ENCODE results near the gene SPNS1.
"Not testable (repeated sequence)": the region's sequence is repeated elsewhere in the genome, so short reads cannot be mapped to it uniquely, and the experiment has no call there.

SPNS1 gene

DNA sequence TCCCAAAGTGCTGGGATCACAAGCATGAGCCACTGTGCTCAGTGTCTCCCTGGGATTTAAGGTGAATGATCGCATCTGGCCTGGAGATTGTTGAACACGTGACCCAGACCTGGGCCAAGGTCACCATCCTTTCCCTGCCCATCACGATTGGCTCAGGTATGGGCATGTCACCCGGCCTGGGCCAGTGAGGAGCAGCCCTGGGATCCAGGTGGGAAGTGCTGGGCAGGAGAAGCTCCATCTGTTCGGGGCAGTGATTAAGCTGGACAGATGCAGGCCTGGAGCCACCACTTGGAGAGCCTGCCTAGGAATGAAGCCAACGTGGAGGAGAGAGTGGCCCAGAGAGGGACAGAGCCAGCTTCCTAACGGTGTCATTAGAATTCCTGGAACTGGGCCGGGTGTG lies 17.1 kb downstream of the SPNS1 start:
- DNase-seq, result no peak

DNA sequence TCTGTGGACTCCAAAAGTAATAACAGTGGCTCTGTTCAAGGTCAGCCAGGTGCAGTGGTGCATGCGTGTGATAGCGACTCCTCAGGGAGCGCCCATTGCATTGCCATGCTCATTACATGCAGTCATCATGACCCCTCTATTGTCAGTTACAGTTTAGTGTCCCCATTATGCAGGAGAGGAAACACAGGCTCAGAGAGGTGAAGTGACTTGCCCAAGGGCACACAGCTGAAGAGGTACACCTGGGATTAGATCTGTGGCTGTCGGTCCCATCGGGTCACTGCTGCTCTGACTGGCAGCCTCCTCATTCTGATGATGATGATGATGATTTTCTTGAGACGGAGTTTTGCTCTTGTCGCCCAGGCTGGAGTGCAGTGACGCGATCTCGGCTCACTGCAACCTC lies 17.9 kb downstream of the SPNS1 start:
- DNase-seq, result no peak

DNA sequence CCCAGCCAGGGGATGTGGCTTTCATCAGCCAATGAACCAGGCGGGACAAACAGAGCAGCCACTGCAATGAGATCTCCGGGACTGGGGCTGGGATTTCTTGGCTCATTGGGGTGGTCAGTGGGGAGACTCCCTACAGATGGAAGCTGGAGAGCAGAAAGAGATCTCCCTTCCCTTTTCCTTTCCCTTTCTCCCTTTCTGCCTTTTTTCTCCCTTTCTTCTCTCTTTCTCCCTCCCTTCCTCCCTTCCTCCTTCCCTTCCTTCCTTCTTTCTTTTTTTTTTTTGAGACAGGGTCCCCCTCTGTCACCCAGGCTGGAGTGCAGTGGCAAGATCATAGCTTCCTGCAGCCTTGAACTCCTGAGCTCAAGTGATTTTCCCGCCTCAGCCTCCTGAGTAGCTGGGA lies 24.3 kb downstream of the SPNS1 start:
- DNase-seq, result no peak

DNA sequence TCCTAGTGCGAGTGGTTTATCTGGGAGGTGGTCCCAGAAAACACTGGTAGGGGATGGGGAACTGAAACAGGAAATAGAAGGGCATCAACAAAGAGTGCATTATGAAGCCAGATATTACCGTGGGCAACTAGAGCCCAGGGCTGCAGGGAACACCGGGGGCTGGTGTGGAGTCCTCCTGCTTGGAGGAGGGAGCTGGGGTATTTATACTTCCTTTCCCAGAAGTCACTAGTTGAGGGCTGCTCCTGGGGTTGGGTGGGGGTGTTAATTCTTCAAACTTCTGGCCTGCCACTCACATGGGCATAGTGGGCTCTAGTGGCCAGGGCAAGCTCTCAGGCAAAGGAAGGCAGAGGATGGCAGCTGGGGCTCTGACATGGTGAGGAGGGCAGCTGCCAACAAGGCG lies 25.0 kb downstream of the SPNS1 start:
- DNase-seq, result no peak

DNA sequence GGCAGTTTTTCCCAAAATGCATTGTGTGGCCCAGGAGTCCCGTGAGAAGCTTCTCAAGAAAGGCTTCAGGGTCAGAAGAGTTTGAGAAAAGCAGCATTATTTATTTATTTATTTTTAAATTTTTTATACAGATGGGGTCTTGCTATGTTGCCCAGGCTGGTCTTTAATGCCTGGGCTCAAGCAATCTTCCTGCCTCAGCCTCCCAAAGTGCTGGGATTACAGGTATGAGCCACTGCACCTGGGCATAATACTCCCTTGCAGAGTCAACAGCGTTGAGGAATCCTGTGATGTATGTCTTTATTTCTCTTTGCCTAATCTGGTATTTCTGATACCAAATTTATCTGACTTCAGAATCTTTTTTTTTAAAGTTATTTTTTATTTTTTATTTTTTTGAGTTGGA lies 25.4 kb downstream of the SPNS1 start:
- DNase-seq, result no peak

DNA sequence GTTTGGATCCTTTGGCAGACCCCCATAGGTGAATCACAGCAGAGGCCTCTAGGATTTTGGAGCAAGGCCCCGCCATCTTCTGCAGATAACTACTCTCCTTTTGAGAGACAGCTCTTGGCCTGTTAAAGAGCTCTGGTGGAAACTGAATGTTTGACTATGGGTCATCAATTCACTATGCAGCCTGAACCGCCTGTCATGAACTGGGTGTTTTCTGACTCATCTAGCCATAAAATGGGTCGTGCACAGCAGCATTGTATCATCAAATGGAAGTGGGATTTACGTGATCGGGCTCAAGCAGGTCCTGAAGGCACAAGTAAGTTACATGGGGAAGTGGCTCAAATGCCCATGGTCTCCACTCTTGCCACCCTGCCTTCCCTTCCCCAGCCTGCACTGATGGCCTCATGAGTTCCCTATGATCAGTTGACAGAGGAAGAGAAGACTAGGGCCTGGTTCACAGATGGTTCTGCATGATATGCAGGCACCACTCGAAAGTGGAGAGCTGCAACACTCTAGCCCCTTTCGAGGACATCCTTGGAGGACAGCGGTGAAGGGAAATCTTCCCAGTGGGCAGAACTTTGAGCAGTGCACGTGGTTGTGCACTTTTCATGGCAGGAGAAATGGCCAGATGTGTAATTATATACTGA lies 30.0 kb downstream of the SPNS1 start:
- not testable (repeated sequence) for DNase-seq

DNA sequence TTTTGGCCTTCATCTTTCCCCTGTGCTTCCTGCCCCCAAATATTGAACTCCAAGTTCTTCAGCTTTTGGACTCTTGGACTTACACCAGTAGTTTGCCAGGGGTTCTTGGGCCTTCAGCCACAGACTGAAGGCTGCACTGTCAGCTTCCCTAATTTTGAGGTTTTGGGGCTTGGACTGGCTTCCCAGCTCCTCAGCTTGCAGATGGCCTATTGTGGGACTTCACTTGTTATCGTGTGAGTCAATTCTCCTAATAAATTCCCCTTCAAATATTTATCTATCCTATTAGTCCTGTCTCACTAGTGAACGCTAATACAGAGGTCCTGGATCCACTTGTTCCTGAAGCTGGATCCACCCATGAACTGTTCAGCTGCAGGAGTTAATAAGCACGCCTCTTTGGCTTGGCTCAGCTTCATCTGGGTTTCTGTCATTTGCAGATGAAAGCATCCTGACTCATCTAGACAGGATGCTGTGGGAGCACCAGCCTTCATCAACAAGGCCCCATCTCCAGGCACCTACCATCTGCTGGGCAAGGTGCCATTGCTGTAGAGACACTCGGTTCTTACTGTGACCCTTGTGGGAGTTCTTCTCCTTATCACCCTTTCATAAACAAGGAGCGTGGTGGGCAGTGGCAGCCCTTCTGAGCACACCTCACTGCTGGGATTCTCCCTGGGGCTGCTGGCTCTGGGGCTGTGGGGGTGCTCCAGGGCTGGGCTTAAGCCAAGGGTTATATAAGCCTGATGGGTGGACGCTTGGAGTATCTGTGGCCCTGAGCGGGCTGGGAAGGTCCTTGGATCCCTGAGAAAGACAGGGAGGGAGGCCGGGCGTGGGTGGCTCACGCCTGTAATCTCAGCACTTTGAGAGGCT lies 33.4 kb downstream of the SPNS1 start:
- no peak for DNase-seq

DNA sequence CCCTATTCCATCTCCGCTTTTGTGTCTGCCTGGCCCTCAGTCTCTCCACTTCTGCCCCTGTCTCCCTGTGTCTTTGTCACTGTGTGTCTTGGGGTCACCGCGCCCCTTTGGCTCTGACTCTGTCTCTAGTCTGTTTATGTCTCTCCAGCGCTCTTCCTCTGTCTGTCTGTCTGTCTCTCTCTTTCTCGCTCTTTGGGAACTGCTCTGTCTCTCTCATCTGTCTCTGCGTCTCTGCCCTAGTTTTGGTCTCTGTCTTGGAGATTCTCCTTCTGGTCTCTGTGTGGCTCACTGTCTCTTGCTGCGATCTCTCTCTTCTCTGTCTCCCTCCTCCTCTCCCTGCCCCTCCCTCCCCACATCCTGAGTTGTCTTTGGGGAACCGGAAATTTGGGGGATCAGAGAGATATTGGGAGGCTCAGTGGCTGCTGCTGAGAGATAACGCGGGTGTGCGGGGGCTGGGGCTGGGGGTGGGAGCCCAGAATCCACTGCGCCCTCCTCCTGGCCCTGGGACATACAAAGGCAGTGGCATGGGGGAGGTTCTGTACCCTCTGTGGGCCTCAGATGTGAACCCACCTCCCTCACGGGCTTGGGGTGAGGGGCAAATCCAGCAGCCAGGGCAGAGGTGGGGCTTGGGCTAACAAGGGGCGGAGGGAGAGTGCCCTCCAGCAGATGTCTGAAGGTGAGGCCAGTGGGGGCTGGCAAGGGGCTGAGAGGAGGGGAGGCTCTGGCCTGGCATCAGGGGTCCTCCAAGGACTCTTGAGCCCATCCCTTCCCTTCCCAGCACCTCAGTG lies 34.7 kb downstream of the SPNS1 start:
- no peak for DNase-seq

DNA sequence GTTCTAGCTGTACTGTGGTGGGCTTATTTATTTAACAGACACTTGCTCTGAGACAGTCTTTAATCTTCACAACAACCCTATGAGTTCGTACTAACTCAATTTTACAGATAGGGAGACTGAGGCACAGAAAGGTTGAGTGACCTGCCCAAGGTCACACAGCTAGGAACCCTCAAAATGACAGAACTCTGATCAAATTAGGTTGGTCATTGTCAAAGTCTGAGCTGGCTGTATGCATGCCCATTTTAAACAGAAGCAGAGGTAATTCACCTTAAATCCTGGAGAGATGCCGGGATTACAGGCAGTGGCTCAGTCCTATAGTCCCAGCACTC lies 35.2 kb downstream of the SPNS1 start:
- no peak for DNase-seq

DNA sequence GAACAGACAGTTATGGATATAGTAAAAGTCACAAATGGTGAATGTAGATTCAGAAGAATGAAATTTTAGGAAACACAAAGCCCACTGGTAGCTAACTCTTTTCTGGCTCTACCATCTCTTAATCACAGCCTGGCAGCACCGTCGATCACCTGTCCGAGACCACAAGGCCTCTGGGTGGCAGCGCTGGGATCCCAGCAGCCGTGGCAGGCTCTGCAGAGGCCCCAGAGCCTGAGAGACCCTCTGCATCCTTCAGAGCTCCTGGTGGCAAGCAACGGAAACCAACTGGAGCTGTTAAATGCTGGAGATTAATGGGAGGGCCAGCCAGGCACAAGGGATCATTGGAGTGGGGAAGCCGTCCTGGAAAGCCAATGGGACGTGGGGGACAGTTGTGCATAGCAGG lies 36.5 kb downstream of the SPNS1 start:
- peak in 1 of 2 experiments; percentile 18 for DNase-seq

DNA sequence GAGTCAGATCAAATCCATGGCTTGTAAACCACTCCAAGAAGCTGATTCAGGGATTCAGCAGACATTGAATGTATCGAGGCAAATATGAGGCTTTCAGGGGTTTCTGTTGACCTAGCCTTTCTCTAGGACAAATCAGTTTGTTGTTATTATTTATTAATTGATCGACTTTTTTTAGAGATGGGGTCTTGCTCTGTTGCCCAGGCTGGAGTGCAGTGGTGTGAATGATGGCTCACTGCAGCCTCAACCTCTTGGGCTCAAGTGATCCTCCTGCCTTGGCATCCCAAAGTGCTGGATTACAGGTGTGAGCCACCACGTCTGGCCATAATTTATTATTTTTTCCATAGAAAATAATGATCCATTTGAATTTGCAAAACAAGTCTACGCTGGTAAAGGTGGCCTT lies 37.3 kb downstream of the SPNS1 start:
- no peak for DNase-seq

DNA sequence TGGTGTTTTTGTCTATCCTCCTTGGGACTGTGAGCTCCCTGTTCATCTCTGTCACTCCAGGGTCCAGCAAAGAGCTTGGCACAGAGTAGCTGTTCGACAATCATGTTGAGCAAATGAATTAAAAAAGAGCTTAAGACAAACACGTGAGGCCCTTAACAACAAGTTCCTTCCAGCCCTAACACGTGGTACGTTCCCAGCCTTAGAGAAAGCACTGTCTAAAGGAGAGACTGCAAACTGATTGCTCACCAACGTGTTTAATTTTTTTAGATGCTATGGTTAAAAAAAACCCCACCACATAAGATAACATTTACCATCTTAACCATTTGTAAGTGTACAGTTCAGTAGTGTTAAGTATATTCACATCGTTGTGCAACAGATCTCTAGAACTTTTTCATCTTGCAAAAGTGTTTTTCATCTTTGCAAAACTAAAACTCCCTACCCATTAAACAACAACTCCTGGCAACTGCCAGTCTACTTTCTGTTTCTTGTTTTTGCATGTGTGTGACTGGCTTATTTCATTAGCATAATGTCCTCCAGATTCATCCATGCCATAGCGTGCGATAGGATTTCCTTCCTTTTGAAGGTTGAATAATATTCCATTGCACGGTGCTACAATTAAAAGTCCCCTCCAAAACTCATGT lies 38.5 kb downstream of the SPNS1 start:
- no peak for DNase-seq

DNA sequence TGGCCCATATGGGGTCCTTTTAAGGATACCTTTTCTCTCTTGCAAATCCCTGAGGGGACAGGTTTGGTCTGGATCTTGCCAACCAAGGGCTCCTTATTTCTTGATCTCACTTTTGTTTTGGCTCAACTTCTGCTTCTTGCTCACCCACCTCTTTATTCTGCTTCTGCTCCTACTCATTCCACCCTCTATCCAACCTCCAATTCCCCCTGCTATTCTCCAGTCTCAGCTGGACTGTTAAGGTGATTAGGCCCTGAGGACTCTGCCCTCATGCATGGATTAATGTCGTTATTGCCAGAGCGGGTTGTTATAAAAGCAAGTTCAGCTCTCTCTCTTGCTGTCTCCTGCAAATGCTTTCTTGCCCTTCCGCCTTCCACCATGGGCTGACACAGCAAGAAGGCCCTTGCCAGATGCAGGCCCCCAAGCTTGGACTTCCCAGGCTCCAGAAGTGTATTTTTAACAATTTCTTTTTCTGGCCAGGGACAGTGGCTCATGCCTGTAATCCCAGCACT lies 40.0 kb downstream of the SPNS1 start:
- no peak for DNase-seq

DNA sequence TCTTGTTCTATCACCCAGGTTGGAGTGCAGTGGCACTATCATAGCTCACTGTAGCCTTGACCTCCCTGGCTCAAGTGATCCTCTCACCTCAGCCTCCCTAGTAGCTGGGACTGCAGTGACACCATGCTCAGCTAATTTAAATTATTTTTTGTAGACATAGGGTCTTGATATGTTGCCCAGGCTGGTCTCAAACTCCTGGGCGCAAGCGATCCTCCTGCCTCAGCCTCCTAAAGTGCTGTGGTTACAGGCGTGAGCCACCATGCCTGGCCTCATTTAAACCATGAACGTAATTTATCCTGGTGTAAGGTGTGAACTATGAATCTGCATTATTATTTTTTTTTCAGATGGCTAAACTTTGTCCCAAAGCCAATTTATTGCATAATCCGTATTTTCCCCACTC lies 47.6 kb downstream of the SPNS1 start:
- no peak for DNase-seq

DNA sequence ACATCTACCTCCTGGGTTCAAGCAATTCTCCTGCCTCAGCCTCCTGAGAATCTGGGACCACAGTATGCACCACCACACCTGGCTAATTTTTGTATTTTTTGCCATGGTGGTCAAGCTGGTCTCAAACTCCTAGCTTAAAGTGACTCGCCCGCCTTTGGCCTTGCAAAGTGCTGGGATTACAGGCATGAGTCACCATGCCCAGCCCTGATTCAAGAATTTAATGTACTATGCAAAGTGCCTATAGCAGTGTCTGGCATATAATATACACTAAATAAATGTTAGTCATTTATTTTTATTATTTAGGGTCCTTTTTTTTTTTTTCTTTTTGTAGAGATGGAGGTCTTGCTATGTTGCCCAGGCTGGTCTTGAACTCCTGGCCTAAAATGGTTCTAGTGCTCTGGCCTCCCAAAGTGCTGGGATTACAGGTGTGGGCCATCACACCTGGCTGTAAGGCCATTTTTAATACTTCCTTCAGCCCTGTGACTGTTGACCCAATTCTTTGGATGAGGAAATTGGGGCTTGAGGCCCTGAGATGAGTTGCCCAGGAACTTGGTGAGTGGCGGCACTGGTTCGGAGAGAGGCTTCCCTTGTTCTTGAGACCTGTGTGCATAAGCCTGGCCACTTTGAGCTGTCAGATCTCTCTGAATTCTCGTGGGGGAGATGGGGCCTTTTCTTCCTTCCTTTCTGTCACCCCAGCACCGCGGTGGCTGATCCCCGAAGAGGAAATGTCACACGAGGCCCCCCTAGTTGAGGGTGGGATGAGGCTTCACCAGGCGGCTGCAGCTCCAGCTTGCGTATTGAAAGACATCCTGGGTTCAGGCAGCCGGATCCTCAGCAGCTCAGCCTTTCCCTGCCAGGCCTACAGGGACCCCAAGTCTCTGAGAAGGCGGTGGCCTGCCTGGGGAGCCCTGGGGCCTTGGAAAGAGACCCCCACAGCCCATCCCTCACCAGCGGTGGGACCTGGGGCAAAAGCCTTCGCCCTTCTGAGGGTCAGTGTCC lies 49.0 kb downstream of the SPNS1 start:
- DNase-seq, result no peak

DNA sequence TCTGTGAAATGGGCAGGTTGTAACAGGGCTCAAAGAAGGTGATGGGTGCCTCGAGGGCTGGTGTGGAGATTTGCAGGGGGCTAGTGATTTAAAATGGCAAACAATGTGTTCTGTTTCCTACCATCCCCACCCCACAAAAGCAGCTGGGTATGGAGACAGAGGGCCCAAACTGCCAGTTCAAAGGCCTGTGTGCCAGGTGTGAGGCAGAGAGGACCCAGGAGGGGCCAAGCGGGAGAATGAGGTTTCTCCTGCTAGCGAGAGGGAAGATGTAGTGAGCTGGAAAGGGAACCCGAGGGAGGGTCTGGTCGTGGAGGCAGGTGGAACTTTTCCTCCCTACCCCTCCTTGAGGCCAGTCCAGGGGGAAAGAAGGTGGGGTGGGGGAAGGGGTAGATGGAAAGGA lies 49.7 kb downstream of the SPNS1 start:
- no peak for DNase-seq

DNA sequence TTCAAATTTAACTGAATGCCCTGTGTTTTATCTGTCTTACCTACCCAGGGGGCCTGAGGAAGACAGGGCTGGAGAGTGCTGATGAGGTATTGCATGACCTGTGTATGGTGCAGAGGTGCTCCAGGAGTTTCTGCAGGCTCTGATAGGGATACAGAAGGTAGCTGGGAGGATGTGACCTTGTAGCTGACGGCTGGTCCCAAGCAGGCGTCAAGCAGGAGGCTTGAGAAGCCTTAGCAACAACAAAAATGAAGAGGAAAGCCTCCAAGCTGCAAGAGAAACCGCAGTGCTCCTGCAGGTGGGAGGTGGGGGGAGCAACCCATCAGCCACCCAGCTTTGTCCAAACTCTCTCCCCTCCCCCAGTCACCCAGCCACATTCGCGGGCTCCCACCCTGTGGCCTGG lies 50.6 kb downstream of the SPNS1 start:
- no peak for DNase-seq

DNA sequence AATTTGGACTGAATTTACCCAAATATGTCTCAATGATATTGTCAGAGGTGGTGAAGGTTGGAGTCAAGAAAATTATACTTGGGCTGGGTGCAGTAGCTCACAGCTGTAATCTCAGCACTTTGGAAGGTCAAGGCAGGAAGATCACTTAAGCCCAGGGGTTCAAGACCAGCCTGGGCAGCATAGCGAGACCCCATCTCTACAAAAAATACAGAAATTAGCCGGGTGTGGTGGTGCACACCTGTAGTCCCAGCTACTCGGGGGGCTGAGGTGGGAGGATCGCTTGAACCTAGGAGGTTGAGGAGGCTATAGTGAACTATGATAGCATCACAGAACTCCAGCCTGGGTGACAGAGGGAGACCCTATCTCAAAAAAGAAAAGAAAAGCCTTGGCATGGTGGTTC lies 51.2 kb downstream of the SPNS1 start:
- DNase-seq, result no peak

DNA sequence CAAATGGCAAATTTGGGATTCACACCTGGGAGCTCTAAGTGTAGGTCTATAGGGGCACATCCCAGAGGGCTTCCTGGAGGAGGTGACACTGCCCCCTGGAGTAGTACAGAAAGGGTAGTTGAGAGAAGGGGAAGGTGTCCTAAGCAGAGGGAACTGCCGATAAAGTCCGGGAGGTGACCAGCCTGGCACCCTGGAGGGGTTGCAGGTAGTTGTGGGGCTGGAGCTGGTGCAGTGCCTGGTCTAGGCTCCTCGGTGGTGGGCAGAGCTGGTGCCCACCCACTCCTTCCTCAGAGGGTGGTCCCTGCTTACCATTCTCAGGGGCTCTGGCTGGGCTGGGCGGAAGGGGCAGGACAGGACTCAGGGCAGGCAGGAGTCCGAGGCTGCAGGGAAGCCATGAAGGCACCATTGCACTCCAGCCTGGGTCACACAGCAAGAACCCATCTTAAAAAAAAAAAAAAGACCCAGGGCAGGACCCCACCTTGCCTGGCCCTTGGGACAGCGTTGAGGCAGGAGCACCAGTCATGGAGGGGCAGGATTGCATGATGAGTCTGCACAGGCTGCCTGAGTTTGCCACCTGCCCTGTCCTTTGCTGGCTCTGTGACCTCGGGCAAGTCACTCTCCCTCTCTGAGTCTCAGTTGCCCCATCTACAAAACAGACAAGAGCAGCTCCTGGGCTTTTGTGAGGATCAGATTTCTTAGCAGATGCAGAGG lies 54.0 kb downstream of the SPNS1 start:
- no peak for DNase-seq

DNA sequence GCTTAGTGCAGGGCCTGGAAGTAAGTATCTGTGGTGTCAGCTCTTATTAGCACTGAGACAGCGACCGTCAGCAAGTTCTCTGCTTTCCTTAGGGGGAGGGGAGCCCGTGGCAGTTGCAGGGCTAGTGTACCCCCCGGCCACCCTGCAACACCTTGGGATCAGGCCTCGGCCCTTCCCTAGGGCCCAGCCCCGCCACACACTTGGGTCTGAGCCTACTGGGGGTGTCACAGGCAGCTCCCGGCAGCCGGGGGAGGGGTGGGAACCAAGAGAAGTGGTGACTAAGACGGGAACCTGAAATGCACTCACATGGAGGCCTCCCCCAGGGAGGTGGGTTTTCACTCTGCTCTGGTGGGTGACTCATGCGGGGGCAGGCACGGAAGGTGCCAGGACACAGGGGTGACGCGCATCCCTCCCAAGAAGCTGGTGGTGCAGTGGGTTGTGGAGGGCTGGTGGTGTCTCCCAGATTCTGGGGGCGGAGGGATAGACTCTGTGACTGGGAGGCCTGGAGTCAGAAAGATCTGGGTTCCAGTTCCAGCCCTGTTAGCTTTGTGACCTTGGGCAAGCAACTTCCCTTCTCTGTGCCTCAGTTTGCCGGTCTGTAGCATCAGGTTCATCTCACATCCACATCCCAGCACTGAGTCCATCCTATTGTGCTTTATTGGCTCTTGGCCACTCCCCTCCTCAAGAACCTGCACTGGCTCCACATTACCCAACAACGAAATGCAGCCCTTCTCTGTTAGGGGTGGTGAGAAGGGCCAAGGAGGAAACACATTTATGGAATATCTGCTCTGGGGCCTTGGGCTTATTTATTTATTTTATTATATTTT lies 54.8 kb downstream of the SPNS1 start:
- DNase-seq, result peak in 1 of 2 experiments; percentile 61
